HL-60/S4 (cell line): ENCODE results near the gene HES6.

Experiments
- in situ Hi-C: fragments of 300-500 bp; cut with MboI; formaldehyde crosslinking; loops from 2 replicates; pipeline ENCODE4 v1.14.3; 2022; ENCODE audit warnings: low sequenced_read_pairs

HES6 gene

DNA sequence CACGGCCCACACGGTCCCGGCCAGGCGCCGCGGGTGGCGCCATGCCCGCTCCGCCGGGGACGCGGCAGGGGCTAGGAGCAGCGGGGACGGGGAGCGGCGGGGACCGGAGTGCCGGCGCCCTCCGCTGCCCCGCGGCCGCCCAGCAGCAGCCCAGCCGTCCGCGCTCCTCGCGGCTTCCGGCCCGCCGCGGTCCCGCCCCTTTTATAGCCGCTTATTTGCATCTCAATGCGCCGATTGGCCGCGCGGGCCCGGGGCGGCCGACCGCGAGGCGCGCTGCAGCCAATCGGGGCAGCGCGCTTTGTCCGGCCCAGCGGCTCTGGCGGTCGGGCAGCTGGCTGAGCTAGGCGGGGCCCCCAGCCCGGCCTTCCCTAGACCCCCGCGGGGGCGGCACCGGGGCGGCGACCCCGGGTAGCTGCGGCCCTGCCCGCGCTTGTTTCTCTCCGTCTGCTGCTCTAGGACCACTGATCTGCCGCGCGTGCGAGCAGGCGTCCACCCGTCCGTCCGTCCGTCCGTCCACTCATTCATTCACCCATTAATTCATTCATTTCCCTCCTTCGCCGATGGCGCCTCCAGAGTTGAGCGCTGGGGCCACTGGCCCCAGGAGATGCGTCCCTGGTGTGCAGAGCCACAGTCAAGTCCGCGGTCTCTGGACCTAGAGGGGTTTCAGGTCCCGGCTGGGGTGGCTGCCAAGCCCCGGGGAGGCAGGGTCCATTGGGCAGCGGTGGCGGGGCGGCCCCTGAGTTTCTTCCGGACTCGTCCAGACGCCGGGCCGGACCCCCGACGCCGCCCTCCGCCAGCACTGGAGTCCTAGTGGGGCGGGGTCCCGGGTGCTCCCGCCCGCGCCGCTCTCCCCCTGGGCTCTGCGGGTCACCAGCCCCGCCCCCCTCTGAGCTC, at the start of gene HES6:
Gene HES6, minus strand, starts transcription at position 176 of the 894 bp plus-strand sequence. Its CDS starts 133 bp downstream, at position 43.
- in situ Hi-C loops: no loop called here

DNA sequence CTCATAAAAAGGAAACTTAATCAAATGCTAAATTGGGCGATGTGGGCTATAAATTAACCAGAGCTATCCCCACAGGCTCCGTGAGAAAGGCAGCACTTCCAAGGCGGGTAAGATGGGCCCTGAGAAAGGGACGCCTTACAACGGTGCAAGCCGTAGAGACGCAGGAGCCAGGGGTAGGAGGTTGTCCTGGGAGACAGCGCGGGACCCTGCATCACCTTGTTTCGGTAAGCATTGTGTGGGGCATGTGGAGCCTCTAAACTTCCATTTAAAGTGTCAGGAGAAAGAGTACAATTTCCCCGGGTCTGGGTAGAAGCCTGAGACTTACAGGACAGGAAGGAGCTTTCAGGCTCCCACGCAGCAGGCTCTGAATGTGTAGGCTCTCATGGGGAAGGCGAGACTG, 49.7 kb upstream of the HES6 start:
- in situ Hi-C loops: no loop called here

DNA sequence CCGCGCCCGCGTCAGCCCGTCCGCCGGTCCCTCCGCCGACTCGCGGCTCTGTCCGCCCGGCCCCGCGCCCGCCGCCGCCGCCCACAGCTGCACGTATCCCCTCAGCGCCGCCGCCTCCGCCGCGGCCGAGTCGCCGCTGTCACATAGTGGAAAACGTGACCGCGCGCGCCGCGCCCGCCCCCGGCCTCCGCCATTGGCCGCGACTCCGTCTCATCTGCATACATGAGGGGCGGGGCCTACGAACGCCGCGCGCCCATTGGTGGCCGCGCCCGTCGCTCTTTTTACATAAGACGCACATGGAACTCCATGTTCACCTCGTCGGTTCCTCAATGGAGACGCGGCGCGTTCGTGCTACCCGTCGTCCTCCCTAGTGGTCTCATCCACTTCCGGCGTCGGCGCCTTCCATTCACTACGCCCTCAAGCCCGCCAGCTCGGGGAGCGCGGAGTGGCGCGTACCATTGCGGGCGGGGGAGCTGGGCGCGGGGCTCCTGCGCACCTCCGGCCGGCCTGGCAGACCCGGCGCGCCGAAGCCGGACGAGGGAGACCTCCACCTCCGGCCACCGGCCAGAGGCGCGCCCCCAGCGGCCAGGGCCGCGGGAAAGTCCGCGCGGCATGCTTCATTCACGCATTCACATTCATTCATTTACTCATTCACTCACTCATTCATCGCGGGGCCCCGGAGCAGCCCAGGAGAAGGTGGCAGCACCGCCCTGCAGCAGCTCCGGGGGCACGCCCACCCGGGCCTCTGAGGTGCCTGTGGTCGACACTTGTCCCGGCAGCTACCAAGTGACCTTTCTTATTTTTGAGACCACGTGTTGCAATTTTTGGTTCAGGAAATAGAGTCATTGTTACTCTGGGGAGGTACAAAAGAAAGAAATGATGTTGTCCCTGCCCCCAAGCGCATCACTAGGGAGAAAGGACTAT, 49.1 kb upstream of the HES6 start:
- in situ Hi-C loops: no loop called here

DNA sequence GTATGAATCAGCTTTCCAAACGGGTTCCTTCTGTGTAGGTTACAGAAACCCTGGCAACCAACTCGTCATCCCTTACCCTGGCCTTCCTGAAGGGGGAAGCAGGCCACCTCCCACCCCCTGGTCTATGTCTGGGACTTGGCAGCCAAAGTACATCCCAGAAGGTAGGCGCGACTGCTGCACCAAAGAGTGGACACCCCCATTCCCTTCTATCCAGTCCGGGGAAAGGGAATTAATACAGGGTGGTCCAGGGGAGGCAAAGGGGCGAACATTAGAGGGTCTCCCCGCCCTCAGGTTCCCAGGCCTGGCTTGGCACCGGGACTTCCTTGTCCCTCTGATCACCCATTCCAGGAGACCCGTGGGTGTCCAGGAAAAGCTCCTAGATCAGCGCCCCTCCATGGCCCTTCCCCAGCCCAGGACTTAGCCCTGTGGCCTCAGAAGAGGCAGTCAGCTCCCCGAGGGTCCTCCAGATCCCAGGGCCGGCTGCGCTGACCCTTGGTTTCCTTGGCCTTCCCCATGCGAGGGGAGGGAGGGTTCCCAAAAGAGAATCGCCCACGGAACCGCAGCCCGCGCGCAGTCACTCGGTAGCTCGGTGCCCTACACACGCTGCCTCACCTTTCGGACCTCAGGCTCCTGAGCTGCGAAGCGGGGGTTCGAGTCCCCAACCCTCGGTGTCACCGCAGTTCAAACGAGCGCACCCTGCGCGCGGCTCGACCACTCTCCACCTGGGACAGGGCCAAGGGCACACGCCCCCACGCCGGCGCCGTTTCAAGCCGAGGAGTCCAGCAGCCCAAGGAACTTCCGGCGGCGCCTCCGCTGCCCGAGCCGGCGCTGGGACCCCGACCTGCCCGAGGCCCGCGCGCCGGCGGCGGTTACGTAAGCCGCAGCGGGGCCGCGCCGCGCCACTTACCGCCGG, 48.2 kb upstream of the HES6 start, which contains the start of gene PER2:
Gene PER2, minus strand, starts transcription at position 874 of the 913 bp plus-strand sequence. CDS start 10,674 bp downstream, outside the sequence.
- in situ Hi-C loops: no loop called here

- in situ Hi-C loops: no loop called here
Measured at GRCh38 chr2:238286987-238287736, 47.3 kb upstream of the HES6 start.

GRCh38 chr2:238286551-238286950, 46.7 kb upstream of the HES6 start:
- in situ Hi-C loops: no loop called here

GRCh38 chr2:238286095-238286494, 46.3 kb upstream of the HES6 start:
- in situ Hi-C loops: no loop called here

DNA sequence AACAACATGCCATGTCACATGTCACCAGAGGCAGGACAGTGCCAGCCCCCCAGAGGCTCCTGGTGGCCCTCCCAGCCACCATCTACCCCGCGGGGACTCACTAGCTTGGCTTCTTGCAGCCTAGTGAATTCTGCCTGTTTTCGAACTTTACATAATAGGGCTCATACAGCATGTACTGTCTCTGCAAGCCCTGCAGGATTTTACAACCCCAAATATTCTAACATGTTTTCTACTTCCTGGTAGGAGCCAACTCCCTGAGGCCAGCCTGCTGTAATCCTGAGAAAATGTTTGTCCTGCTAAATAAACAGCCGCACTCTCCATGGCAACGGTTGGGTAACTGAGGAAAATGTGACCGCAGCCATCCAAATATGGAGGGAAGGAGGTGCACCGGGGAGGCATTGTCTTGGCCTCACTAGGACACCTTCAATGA, 45.8 kb upstream of the HES6 start:
- in situ Hi-C loops: no loop called here

DNA sequence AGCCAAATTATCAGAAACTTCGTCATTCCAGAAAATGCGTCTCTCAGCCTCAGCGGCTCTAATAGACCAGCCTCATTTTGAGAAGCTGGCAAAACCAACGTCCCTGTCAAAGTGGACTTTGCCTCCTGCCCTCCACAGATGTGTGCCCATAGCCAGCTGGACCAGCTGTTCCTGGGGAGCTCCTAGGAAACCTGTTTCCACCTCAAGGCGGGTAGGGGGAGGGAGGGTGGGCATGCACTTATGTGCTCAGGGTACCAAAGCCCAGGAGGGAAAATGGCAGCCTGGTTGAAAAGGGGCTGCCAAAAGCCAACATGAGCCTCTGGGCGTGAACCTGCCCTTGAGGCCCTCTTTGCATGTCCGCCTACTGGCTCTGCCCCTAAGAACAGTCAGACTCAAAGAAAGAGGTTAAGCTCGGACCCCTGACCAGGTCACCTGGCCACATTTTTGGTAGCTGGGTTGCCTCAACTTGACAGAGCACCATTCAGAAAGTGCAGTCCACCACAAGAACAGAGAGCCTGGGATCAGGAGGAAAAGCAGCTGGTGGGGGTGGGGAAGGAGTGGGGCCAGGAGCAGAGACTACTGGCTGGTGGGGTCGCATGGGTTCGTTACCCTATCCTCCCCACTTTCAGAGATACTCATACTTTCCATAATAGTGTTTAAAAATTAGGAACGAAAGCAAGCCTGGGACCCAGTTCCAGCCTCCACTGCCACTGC, 45.1 kb upstream of the HES6 start:
- in situ Hi-C loops: no loop called here

DNA sequence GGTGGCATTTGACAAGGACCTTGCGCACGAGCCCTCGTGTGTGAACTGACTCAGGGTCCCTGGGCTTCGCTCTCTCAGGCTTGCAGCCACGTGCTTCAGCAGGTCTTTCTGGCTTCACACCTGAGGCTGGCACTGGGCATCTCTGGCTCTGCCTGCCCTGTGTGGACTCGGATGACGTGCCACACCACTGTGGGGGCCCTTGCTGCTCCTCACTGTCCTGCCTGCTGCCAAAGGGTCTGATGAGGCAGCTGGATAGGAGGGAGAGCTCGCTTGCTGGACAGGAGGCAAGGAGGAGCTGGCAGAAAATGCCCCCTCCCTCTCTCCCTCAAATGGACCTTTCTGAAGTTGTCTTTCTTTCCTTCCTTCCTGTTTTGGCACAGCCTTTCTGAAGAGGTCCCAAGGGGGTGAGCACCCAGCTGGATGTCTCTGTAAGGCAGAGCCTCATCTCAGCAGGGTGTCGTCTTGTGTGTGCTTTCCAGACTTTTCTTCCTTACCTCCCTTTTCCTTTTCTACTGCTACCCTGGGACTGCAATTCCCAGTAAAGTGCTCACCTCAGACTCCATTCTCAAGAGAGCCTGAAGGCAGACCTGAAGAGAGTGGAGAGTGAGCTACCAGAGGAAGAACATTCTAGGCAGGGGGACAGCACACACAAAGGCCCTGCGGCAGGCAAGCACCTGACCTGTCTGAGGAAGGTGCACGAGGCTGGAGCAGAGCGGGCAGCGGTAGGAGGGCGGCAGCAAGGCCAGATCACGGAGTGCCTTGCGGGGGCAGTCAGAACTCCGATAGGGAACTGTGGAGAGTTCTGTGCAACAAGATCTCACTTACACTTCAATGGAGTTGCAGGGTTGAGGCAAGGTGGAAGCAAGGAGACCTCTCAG, 43.3 kb upstream of the HES6 start:
- in situ Hi-C loops: no loop called here

GRCh38 chr2:238281826-238282480, 42.1 kb upstream of the HES6 start:
- in situ Hi-C loops: no loop called here

- in situ Hi-C loops: no loop called here
Measured at GRCh38 chr2:238280083-238280825, 40.4 kb upstream of the HES6 start.

GRCh38 chr2:238279324-238279682, 39.5 kb upstream of the HES6 start:
- in situ Hi-C loops: no loop called here

DNA sequence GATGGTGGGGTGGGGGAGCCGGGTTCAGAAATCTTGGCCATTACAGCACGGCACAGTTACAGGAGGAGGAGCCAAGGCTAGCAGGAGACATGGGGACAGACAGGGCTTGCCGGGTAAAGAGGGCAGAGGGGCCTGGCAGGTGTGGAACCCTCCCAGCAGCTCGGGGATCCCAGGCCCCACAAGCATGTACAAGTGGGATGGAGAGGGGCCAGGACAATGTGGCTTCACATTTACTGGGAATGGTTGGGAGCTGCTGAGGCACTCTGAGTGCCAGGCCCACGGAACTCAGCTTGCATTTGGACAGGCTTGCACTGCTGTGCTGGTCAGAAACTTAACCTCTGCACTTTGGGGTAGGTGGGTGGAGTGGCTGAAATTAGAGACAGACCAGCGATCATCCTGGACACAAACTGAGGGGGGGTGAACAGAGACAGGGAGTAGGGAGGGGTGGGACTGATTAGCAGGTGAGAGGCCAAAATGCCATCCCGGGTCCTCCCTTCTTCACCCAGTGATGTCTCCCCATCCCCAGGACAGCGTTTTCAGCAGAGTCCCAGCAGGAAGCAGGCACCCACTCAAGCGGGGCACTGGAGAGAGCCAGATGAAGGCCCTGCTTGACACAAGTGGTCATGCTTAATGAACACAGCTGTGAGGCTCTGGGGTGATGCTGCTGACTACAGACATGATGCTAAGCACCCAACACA, 38.9 kb upstream of the HES6 start:
- in situ Hi-C loops: no loop called here

DNA sequence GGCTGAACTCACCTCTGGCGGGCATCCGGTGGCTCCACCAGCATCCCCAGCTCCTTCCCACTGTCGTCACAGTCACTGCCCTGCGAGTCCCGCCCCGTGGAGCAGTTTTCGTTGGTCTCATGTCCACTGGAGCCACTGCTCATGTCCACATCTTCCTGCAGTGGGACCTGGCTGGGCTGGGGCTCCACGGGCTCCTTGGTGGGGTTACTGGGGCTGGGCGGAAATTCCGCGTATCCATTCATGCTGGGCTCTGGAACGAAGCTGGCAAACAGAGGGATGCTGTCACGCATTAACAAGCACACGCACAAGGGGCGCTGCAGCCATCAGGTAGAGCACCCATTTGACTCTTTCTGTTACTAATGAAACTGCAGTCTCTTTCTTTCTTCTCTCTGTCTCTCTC, 37.9 kb upstream of the HES6 start:
- in situ Hi-C loops: no loop called here

GRCh38 chr2:238274152-238274865, 34.5 kb upstream of the HES6 start:
- in situ Hi-C loops: no loop called here
